Lower leg skin (tissue), 4 donors: ENCODE data around the gene TNFRSF1B. TPM values are rescaled to one million over a fixed set of nuclear protein-coding genes. Genes with fewer than 3 reads are reported as not detected.

Experiments used
- DNase-seq, 2 donors: peaks; one replicate each; pipeline ENCODE4 v3.0.0-alpha.2; 2019; ENCODE audit warnings: low spot score in 2 of 2
- H3K4me3 ChIP-seq: fragments of 200-600 bp; sonication (generic); 2 replicates; pipeline ENCODE4 v1.5.1; 2017; ENCODE audit warnings: mild to moderate bottlenecking, low read depth; ENCODE audit not compliant: poor library complexity, severe bottlenecking
- CTCF ChIP-seq, 3 donors: fragments of 450-650 bp; IDR thresholded peaks; one replicate each; pipeline ENCODE4 v1.5.1; 2016; ENCODE audit warnings: antibody characterized with exemption in 3 of 3, mild to moderate bottlenecking in 3 of 3, moderate library complexity in 2 of 3
- POLR2A ChIP-seq, 2 donors: fragments of 450-650 bp; IDR thresholded peaks; one replicate each; pipeline ENCODE4 v1.6.1; 2016 to 2017; ENCODE audit warnings: antibody characterized with exemption in 2 of 2, mild to moderate bottlenecking in 1 of 2, moderate library complexity in 1 of 2
- WGBS, 2 donors: methylation state at CpG; one replicate each; pipeline ENCODE4 v1.1.5; 2018; 5-methylcytosine and 5-hydroxymethylcytosine counted together
- intact Hi-C: fragments of 100-400 bp; cut with DNase I; formaldehyde crosslinking; loops from one replicate; pipeline ENCODE4 v1.15.0; 2023; ENCODE audit warnings: low total_unique reads
- total RNA-seq, 4 donors: library from RNA; depleted of rRNA; stranded (reverse); fragments of >200 nt; gene quantifications; one replicate each; pipeline ENCODE4 v1.1.0, GENCODE V29; 2016

TNFRSF1B gene
- total RNA-seq, 4 donors from 2014 or later: 8.5 to 33.1 (median 16.3) TPM

GRCh38 chr1:12200208-12200607, 33.4 kb downstream of the TNFRSF1B start:
- 87 to 88% methylated on average over 7 of the region's 7 CpGs for WGBS, 2 donors
- no peak for DNase-seq
- TF ChIP-seq POLR2A (IDR thresholded peaks at IDR 0.05) (no peak), CTCF (IDR thresholded peaks at IDR 0.05) (no peak)
- no peak overlapping the region for H3K4me3 ChIP-seq
- intact Hi-C loops: no loop called here

GRCh38 chr1:12201352-12202189, 34.8 kb downstream of the TNFRSF1B start:
- no peak for DNase-seq
- intact Hi-C loops: no loop called here
- TF ChIP-seq CTCF (IDR thresholded peaks at IDR 0.05) (no peak), POLR2A (IDR thresholded peaks at IDR 0.05) (no peak)
- H3K4me3 ChIP-seq: no peak overlapping the region
- WGBS, 2 donors: 82 to 91% methylated on average over 9 to 18 of the region's 18 CpGs

DNA sequence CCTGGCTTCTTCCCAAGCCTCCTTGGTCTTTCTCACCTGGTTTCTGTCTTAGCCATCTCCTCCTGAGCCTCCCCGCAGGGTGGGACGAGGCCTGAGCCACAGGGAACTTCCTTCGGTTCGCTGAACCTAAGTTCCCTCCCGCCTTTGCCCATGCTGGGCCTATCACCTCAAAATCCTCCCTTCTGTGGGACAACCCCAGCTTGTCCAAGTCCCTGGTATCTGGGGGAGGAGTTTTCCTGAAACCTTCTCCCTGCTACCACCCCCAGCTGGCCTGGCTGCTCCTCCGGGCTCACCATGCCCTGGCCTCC, 35.4 kb downstream of the TNFRSF1B start:
- no peak overlapping the region for H3K4me3 ChIP-seq
- no peak for DNase-seq
- 90 to 96% methylated on average over 6 of the region's 6 CpGs for WGBS, 2 donors
- intact Hi-C loops: no loop called here
- no peak for TF ChIP-seq POLR2A (IDR thresholded peaks at IDR 0.05)
- no peak for TF ChIP-seq CTCF (IDR thresholded peaks at IDR 0.05)

DNA sequence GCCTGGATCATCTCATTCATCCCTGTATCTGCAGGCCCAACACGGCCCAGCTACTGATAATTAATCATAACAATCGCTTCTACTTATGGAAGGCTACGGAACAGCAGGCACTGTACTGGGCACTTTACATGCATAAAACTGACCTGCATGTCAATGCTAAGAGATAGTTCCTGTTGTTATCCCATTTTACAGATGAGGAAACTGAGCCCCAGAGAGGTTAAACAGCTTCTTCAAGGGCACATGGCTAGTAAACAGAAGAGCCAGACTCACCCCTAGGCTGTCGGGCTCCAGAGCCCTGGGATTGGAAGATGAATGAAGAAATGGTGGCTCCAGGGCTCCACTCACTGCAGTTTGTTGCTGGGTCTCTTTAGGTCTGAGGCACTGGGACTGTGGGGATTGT, 35.8 kb downstream of the TNFRSF1B start:
- intact Hi-C loops: no loop called here
- 90 to 100% methylated on average over 4 of the region's 4 CpGs for WGBS, 2 donors
- TF ChIP-seq POLR2A (IDR thresholded peaks at IDR 0.05) (no peak), CTCF (IDR thresholded peaks at IDR 0.05) (no peak)
- H3K4me3 ChIP-seq: no peak overlapping the region
- DNase-seq: no peak

DNA sequence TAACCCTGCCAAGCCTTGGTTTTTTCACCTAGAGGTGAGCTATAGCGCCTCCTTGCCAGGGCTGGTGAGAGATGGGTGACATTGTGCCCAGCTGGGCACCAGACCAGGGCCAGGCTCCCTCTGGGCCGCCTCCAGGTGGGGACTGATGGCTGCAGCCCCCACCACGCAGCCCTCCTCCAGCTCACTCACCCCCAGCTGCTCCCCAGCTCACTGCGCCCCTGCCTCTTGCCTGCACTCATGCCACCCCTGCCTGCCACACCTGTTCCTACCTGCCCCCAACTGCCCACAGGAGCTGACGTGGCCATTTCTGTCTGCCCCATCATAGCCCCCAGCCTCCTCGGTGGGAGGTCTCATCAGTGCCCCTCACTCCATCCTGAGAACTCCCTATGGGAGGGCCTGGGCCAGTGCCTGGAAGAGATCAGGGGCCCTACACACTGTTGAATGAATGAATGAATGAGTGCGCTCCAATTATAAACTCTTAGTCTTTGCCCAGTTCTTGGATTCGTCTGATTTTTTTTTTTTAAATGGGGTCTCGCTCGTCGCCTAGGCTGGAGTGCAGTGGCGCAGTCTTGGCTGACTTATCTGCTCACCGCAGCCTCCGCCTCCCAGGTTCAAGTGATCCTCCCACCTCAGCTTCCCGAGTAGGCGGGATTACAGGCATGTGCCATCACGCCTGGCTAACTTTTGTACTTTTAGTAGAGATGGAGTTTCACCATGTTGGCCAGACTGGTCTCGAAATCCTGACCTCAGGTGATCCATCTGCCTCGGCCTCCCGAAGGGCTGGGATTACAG, 36.6 kb downstream of the TNFRSF1B start:
- no peak for DNase-seq

More for the DNA sequence above, 36.6 kb downstream of the TNFRSF1B start:
- intact Hi-C loops: no loop called here
- 73 to 79% methylated on average over 19 to 20 of the region's 20 CpGs for WGBS, 2 donors
- TF ChIP-seq CTCF (IDR thresholded peaks at IDR 0.05) (no peak), POLR2A (IDR thresholded peaks at IDR 0.05) (no peak)
- no peak overlapping the region for H3K4me3 ChIP-seq
